ENCODE results near the gene ZC3H8.

GRCh38 chr2:112194028-112194427 is 60.8 kb downstream of the ZC3H8 start:
- TF ChIP-seq POLR2A (IDR thresholded peaks at IDR 0.05; ENCODE audit: low read length): no peak
- TF ChIP-seq PBX3 (IDR thresholded peaks at IDR 0.05): no peak
- no peak for TF ChIP-seq HOXA7 (CRISPR knock-in tag; IDR thresholded peaks at IDR 0.05)
- no peak for TF ChIP-seq MAFK (IDR thresholded peaks at IDR 0.05; ENCODE audit: partially characterized antibody)
- TF ChIP-seq EP300 (IDR thresholded peaks at IDR 0.05): no peak
- TF ChIP-seq USF2 (IDR thresholded peaks at IDR 0.05): no peak
- TF ChIP-seq CTCF (IDR thresholded peaks at IDR 0.05): no peak
- no peak for TF ChIP-seq NFE2L2 (conservative IDR thresholded peaks at IDR 0.05; ENCODE audit: low read length)
- TF ChIP-seq KDM5A (IDR thresholded peaks at IDR 0.05): no peak
- no peak for TF ChIP-seq CEBPB (IDR thresholded peaks at IDR 0.05)
- TF ChIP-seq RAD21 (conservative IDR thresholded peaks at IDR 0.05 in 1 of 2, IDR thresholded peaks at IDR 0.05 in 1 of 2): no peak
- TF ChIP-seq MAZ (IDR thresholded peaks at IDR 0.05; ENCODE audit: borderline replicate concordance, low read depth, low read length): no peak
- no peak for TF ChIP-seq SMC3 (IDR thresholded peaks at IDR 0.05)

Measured in A549 (cell line).